ENCODE measurements around the gene ANKMY1. TPM values are rescaled to one million over a fixed set of nuclear protein-coding genes. Genes with fewer than 3 reads are reported as not detected.
A peak's percentile ranks its signal among the peaks of the same experiment; 100 is the strongest.

Gene ANKMY1
- total RNA-seq, 1 donor from 2014 or later = 6.6 TPM

DNA sequence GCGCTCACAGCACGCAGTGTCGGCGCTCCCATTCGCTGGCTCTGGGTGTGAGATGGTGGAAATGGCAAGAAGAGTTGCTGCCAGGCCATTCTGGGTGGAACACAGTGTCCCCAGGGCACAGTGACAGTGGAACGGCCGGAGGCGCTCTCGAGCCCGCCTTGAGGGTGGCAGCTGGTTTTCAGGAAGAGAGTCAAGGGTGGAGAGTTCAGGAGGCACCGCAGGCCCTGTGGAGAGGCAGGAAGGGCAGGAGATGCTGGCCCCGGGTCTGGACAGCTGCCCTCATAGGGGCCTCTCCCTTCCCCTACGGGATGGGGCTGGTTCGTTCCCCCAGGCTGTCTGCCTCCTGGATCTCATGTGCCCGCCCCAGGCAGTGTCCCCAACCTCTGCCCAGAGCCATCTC, 109.9 kb downstream of the ANKMY1 start:
- no peak for DNase-seq

DNA sequence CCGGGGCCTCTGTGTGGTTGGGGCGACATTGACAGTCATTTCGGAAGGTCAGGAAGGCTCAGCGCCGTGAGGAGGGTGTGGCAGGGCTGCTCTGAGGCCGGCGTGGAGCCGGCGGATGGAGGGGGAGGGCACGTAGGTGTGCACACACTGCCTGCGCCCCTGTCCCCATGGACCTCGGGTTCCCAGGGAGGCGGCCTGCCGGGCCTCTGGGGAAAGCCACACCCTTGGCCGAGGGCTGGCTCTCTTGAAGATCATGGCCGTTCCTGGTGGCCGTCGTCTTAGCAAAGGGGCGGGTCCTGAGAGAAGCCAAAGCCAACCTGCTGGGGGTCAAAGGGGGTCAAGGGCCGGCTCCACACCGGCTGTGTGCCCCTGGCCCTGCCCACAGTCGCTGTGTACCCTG, 110.5 kb downstream of the ANKMY1 start:
- no peak for DNase-seq

DNA sequence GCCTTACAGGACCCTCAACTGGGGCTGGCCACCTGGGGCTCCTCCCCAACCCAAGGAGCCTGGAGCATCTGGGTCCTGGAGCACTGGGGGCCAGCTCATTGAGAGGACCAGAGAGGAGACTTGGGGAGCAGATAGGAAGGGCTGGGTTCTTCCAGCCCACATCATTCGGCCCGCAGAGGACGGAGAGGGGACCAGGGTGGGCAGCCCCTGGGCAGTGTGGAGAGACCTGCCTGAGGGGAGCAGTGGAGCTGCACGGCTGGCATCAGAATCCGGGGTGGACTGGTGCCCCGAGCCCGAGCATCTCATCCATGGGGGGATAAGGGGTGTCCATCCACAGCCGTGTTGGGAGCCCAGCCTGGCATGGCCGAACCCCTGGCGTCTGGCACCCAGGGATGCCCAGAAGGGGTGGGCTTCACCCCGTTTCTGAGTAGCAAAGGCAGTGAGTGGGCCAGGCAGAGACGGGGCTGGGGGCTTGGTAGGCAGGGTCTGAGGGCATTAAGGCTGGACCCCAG, 111.1 kb downstream of the ANKMY1 start:
- no peak for DNase-seq

DNA sequence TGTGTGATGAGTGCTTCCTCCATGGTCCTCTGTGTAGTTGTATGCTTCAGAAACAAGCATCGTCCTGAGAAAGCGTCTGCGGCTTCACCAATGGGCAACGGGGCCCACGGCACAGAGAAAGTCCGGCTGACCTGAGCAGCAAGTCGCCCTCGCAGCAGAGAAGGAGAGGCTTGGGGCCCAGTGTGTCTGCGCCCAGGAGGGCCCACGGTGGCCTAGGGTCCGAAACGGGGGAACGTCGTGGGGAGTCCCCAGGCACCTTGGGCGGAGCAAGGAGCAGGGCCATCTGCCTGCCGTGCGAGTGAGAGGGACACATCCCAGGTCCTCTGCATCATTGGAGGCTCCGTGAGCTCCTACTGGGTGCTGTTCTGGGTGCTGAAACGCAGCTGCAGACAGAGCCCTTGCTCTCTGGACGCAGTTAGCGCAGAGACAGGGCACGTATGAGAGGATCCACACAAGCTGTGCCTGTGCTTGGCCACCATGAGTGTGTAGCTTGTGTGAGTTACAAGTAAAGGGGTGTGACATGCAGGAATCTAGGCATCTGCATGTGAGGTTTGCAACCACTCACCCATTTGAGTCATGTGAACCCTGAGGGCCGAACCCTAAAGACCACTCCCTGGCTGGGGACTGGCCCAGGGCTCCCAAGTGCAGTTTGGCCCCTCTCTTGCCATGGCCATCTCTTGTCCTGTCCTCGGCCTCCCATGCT, 111.7 kb downstream of the ANKMY1 start:
- no peak for DNase-seq

DNA sequence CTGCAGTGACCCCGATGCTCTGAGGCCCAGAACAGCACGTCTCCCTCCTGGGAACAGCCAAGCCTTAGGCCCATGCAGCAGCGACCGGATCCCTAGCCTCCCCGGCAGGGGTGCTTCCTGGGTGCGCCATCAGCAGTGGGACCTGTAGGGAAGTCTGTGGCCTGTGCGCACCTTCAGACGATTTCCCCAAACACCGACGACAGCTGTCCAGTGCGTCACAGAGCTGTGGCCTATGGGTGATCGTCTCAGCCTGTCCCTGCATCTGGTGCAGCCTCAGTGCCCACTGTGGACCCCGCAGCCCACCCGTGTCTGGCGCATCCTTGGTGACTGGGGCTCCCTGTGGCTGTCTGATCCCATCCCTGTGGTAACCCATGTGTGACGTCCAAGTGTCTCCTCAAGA, 113.3 kb downstream of the ANKMY1 start:
- DNase-seq = no peak

DNA sequence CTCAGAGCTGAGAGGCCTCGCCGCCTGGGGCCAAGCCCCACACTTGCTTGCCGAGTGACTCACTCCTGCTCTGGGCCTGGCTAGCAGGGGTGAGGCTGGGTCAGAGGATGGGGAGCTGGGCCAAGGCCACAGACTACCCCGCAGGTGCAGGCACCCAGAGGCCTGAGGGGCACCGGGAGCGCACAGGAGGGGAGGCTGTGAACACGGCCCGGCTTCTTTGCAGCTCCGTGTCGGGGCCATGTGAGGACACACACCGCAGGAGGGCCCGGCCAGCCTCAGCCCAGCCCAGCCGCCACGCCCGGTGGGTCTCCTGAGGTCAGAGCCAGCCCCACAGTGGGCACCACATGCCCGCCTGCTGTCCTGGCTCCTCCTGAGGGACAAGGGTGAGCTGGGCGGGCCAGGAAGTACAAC, 113.9 kb downstream of the ANKMY1 start:
- no peak for DNase-seq

DNA sequence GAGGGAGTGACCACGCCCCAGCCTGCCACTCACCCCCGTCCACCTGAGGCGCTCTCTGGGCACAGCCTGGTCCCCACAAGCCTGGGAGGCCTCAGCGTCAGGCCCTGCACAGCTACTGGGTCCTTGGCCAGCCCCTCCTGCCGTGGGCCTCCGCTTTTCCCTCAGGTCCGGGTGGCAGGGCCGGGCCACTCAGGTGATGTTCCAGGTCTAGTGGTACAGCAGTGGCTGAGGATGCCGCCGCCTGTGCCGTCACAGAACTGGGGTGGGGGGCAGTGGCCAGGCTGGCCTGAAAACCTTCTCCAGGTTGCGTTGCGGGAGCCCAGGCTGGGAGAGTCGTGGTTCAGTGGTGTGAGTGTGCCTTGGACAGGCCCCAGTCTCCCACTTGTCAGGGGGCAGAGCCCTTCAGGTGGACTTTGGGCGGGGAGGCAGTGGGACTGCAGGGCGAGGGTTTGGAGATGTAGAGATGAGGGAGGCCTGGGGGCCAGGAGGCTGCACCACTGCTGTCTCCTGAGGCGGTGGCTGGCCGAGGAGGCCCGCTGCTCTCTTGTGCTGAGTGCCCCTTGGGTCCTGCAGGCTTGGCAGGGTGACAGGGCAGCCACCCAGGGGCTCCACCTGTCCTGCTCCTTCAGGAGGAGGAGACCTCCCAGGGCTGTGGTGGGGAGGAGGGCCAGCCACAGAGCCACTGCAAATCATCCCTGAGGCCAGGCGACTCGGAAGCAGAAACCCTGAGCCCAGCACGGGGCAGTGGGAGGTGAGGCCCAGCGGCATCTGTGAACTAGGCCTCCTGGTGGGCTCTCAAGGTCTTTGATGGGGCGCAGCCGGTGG, 114.7 kb downstream of the ANKMY1 start:
- DNase-seq = no peak

DNA sequence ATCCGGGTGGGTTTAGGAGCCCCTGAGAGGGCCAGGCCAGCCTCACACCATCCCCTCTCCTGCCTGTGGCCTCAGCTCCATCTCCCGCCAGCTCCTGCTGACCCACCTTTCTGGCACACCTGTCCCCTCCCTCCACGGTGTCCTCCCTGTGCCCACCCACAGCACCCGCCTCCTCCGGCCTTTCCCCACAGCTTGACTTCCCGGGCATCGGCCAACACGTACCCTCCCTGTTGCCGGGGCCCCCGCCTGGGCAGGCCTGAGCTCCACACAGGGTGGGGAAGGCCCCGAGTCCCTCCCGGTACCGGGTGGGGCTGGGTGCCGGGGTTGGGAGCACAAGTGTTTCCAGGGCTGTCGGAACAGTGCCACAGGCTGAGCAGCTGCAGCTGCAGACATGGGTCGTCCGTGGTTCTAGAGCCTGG, 115.8 kb downstream of the ANKMY1 start:
- DNase-seq = no peak

DNA sequence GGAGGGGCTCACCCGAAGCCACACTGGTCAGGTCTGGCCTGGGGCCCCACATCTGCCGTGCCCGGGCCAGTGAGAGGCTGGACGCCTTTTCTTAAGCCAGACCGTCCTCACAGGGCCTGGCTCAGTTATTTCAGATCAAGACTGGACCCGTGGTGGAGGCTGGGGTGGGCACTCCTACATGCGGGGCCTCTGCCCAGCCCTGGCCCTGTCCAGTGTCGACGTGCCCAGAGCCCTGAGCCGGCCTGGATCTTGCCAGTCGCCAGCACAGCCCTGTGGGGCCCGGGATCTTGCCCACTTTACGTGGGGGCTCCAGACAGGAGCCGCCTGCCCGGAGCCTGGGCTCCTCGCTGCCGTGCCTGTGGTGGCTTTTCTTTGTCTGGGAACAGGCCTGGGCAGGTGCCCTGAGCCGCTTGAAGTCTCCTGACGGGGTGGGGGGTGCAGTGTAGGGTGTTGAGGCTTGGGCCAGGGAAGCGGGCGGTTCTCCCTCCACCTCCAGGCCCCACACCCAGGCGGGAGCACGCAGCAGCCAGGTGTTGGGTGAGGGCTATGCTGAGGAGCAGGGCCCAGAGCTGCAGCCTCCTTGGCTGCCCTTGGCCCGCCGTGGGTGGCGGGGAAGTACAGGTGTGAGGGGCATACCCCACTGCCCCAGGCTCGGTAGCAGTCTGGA, 116.3 kb downstream of the ANKMY1 start:
- DNase-seq = peak; percentile 60

DNA sequence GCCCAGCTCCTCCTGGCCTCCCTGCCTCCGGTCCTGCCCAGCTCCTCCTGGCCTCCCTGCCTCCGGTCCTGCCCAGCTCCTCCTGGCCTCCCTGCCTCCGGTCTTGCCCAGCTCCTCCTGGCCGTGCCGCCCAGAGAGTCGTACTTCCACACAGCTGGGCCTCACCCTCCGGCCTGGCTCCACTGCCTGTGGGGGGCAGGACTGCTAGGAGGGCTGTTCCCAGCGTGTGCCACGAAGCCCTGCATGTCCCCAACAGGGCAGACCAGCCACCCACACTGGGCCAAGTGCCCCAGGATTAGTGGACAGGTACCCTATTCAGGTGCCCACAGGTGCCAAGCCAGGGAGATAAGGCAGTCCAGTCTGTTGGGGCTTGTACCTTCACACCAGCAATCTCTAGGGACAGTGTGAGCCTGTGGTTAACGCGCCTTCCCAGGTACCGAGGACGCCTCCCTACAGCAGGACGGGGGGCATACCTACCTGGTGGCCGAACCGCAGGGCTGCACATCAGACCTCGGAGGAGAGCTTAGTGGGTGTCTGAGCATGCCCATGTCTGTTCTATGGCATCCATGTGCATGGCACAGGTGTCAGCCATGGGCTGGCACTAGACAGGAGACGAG, 117.0 kb downstream of the ANKMY1 start:
- DNase-seq = no peak

DNA sequence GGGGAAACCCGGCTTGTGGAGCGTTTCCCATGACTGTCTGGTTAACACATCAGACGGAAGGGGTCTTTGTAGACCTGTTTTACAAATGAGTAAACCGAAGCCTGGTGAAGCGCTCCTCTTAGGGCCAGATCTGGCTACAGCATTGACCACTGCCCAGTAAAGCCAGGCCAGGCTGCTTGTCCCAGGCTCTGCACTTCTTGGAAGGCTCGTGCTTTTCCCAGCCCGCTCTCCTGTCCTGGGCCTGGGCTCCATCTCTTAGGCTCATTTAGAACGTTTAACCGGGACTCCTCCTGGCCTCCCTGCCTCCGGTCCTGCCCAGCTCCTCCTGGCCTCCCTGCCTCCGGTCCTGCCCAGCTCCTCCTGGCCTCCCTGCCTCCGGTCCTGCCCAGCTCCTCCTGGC, 117.5 kb downstream of the ANKMY1 start:
- no peak for DNase-seq

DNA sequence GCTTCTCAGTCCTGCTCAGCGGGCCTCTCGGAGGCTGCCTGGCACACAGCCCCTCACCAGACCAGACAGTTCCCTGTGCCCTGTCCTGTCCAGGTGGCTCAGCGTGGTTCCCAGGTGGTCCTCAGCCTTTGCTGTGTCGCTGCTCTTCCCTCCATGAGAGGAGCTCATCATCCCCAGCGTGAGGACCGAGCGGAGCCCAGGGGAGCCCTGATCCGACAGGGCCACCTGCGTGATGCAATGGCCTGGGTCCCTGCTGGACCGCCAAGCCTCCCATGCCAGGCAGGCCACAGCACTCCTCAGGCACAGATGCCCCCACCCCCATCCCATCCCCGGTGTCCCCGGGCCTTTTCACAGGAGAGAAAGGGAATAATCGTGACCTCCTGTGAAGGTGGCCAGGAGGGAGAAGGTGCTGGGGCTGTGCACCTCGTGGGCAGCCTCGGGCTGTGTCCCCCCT, 118.1 kb downstream of the ANKMY1 start:
- no peak for DNase-seq

DNA sequence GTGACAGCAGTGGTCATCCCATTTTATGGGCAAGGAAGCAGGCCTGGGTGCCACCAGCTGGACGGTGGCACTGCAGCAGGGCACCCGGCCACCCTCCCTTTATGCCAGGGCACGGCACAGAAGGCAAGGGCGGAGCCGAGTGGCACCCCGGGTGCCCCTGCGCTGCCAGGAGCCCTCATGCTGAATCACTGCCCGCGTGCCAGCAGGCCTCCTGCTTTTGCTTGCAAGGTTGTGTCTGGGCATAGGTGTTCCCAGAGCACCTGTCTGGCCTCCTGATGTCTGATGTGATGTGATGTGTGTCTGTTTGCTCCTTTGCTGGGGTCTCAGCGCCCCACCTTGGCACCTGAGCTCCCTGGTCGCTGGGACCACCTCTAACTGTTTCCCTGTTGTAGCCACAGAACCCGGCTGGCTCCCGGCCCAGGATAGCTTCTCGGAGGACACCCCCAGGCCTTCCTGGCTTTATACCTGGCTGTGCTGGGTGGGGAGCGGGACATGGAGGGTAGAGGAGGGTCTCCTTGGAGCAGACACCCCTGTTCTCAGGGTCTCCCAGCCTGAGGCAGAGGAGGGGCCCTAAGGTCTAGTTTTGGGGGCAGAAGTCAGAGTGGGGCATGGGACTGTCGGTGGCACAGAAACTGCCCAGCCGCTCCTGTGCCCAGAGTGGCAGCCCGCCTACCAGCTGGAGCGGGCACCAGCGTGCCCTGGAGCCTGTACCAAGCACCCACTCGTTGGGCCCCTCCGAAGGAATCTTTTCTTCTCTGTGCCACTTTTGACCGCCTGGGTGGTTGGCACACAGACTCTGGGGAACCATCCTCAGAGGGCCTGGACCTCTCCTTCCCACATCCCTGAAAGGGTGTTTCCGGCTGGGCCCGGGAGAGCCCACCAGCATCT, 118.7 kb downstream of the ANKMY1 start:
- no peak for DNase-seq

DNA sequence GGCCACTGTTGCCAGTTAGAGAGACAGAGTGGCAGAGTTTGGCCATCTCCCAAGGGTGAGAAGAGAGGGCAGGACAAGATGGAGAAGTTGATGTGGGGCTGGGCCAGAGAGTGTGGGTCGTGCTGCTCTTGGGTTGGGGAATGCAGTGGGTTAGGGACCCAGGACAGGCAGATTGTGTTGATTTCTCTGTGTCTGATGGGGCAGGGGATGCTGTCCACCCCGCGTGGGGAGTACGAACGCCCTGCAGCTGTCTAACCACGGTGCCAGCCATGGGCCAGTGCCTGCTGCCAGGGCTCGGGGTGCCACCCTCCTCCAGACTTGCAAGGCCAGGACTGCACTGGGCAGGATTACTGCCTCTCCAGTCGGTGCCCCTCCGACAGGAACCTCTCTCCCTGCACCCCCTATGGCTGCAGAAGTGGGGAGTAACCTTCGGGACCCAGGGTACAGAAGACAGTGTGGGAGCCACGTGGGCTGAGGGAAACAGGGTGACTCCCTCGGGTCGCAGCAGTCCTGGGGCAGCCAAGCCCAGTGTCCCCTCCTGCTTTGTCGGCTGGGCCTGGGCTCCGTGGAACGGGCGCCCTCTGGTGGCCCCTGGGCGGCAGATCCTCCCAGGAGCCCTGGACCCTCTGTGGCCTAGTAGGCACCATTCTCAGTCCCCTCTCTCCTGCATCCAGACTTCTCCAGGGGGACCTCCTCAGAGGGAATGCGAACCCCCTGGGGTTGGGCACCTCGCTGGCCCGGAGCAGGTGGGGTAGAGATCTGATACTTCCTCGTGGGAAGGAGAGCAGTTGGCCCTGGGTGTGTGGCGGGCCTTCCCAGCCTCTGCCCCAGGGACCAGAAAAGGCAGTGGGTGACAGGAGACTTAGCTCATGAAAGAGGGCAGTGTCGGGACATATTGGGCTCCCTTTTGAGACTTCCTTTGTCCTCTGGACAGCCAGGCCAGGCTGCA, 119.7 kb downstream of the ANKMY1 start:
- peak; percentile 89 for DNase-seq

DNA sequence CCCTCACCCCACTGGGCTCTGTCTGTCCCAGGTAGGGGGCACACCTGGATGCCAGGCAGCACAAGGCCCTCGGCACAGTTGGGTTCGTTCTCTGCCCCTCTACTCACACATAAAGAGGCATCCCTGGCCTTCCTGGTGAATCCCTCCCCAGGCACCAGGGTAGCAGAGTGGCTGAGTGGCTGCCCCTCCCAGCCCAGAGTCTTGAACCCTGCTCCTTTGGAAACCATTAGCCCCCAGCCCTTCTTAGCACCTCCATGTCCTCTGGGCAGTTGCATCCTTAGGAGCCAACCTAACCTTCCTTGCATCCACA, 120.3 kb downstream of the ANKMY1 start:
- no peak for DNase-seq

DNA sequence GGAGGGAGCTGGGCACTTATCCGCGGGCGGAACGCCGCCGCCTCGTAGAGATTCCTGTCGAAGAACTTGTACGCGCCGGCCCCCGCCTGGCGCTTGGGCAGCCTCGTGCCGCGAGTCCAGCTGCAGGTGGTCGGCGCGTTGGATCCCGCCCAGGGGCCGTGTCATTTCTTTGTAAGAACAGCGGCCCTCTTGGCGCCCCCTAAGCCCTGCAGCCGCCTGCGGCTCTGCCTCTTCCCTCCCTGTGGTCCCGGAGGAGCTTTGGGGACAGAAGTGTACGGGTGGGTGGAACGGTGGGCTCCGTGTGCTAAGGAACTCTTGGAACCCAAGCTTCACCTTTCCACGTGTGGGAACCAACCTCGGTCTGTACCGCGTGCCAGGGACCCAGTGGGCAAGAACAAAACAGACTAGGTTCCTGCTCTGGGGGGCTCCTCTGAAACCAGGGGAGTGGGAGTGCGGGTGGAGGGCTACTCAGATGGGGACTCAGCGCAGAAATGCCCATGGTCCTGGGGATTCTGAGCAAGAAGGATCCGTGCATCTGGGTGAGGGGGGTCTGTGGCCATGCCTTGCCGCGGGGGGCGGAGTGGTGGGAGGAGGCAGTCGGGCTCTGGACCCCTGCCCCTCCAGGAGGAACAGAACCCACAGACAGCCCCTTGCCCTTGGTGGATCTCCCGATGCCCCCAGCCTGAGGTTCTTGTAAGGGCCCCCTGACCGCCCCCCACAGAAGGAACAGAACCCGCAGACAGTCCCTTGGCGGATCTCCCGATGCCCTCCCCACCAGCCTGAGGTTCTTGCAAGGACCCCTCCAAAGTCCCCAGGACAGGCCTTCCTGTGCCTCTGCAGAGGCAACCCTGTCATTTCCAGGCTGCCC, 120.9 kb downstream of the ANKMY1 start:
- peak; percentile 79 for DNase-seq

DNA sequence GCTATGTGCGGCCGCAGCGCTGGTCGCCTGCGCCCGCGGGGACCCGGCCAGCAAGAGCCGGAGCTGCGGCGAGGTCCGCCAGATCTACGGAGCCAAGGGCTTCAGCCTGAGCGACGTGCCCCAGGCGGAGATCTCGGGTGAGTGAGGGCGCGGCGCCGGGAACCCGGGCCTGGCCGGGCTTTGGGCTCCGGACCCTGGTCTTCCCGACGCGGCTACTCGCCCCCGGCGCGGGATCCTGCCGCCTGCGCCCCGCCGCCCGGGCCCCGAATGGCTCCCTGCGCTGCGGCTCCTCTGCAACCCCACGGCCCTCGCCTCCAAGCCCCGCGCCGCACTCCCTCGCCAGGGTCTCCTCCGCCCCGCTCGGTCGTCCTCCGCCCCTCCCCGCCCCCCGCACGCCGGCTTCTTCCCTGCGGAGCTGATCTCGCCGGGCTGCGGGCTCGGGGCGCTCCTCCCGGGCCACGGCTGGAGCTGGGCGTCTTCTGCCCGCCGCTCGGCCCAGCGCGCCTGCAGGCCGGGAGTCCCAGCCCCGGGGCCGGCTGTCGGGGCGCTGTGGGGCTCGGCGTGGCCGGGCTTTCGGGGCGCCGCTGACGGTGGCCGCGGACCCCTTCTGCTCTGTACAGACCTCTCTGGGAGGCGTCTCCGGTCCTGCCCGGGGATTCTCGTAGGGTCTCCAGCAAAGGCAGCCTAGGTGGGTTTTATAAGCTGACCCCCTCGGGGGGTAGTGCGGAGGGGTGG, 121.7 kb downstream of the ANKMY1 start:
- DNase-seq = no peak

DNA sequence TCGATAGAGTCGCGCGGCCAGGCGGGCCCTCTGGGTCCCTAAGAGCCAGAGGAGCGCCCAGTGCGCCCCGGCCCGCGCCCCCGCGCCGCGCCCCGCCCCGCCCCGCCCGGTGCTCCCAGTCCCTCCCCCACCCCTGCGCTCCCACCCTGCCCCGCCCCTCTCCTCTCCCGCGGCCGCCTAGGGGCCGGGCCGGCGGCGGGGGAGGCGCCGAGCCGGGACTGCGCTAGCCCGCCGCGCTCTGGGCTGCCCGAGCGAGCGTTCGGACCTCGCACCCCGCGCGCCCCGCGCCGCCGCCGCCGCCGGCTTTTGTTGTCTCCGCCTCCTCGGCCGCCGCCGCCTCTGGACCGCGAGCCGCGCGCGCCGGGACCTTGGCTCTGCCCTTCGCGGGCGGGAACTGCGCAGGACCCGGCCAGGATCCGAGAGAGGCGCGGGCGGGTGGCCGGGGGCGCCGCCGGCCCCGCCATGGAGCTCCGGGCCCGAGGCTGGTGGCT, 122.3 kb downstream of the ANKMY1 start, which contains the start of gene GPC1:
Gene GPC1, plus strand, starts transcription at position 207 of the 491 bp plus-strand sequence. Its CDS starts 256 bp downstream, at position 463.
- peak; percentile 91 for DNase-seq

Measured in tongue (tissue), 2 donors.